ENCODE measurements around the gene CMTM1.
"Not testable (repeated sequence)": the region's sequence is repeated elsewhere in the genome, so short reads cannot be mapped to it uniquely, and the experiment has no call there.

Gene CMTM1

DNA sequence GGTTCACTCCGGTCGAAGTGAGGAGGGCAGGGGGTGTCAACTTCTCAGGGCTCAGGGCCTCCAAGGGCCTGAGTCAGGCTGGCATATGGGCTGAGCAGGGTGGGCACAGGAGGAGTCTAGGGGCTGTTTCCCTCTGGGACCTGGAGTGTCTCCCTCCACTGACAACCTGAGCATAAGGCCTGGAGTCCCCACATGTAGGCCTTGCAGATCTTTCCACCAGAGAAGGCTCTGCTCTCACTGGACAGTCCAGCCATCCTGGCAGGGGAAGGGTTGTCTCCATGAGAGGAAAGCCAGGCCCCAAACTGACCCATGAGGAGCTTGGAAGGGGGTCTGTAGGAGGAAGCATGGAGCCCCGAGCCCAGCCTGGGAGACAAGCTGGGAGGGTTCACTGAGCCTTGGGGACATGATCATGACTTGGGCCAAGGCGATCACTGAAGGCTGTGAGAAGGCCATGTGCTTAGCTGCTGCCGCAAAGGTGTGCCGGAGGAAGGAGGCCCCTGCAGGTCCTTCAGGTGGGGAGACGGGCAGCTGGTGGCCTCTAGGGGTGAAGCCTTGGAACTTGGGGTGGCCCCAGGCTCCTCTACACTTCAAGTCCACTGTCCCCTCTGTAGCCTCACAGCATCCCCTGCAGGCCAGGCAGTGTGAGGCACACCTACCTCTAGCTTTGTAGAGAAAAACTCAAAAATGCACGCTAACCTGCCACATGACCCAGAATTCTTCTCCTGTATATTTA, 22.9 kb downstream of the CMTM1 start:
- in situ Hi-C loops (cut with MboI; ENCODE audit: low sequenced_read_pairs) = loop anchor here (5.0 kb wide), 1 partner anchor 182 kb away; no protein-coding TSS in a partner anchor

DNA sequence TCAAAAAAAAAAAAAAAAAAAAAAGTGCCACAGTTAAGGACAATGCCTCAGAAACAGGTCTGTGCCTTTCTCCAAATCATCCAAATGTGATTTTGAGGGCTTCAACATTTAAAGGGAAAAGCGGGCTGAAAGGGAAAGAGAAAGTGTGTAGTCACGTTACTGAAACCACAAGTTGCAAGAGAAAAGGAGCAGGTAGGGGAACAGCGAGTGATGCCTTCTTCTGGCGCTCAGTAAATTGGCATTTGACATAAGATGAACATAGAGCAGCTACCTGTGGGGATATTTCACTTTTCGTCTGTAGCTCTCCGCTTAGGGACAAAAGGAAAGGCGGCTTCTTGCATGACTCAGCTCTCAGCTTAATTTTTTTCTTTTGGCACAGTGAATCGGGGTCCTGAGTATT, 24.1 kb downstream of the CMTM1 start:
- in situ Hi-C loops (cut with MboI; ENCODE audit: low sequenced_read_pairs) = no loop called here

DNA sequence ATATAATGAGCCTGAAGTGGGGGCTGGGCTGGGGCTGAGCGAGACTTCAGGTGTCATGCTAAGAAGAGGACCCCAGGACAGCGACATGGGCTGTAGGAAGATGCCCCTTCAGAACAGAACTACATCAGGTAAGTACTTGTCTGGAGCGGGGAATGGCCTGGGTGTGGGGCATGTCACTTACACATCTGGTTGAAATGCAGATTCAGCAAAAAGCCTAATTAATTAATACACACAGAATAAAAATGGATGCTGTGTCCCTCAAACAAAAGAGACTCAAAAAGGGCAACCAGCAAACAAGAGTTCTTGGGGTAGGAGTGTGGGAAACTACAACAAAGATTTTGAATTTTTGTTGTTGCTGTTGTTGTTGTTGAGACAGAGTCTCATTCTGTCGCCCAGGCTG, 24.8 kb downstream of the CMTM1 start:
- in situ Hi-C loops (cut with MboI; ENCODE audit: low sequenced_read_pairs) = no loop called here

GRCh38 chr16:66592241-66592640, 26.0 kb downstream of the CMTM1 start:
- in situ Hi-C loops (cut with MboI; ENCODE audit: low sequenced_read_pairs) = no loop called here

DNA sequence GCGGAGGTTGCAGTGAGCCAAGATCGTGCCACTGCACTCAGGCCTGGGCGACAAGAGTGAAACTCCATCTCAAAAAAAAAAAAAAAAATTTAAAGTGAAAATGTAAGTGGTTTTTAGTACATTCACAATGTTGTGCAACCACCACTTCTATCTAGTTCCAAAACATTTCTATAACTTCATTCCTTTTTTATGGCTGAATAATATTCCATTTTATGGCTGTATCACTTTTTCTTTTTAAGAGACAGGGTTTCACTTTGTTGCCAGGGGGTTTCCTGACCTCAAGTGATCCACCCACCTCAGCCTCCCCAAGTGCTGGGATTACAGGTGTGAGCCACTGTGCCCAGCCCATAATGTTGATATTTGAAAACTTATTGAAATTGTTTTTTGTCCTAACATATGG, 26.6 kb downstream of the CMTM1 start:
- in situ Hi-C loops (cut with MboI; ENCODE audit: low sequenced_read_pairs) = no loop called here

DNA sequence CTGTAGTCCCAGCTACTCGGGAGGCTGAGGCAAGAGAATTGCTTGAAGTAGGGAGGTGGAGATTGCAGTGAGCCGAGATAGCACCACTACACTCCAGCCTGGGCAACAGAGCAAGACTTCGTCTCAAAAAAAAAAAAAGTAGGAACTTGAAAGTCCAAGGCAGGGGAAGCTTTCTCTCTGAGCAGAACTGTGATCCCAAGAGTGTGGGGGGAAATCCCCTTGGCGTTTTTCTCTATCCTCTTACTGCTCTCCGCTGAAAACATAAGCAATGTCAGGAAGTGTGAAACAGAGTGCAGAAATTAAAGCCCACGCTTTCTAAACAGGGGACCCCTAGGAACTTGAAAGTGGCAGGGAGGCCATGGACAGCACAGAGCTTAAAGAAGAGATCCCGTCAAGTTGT, 28.5 kb downstream of the CMTM1 start:
- in situ Hi-C loops (cut with MboI; ENCODE audit: low sequenced_read_pairs) = no loop called here

- in situ Hi-C loops (cut with MboI; ENCODE audit: low sequenced_read_pairs) = not testable (repeated sequence)
These were observed 30.3 kb downstream of the CMTM1 start for GRCh38 chr16:66596559-66596958.

GRCh38 chr16:66596986-66597848, 31.0 kb downstream of the CMTM1 start:
- in situ Hi-C loops (cut with MboI; ENCODE audit: low sequenced_read_pairs) = no loop called here

GRCh38 chr16:66598111-66598510, 31.9 kb downstream of the CMTM1 start:
- in situ Hi-C loops (cut with MboI; ENCODE audit: low sequenced_read_pairs) = no loop called here

- in situ Hi-C loops (cut with MboI; ENCODE audit: low sequenced_read_pairs) = no loop called here
These were observed 33.5 kb downstream of the CMTM1 start for GRCh38 chr16:66599726-66600125.

DNA sequence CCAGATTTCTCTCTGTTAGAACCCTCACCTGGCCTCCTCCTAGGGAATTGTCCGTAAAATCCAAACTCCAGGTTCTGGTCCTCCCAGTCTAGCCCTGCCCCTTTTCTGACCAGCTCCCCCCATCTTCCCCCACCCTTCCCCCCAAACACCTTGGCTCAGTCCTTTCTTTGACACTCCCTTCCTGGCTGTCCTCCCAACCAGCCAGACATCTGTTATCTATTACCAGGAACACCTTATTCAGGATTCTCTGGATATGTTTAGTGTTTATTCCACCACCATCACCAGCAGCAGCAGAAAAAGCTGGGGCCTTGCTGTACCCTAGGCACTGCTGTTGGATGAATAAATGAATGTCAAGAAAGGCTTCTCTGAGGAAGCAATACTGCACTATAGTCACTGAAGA, 34.2 kb downstream of the CMTM1 start:
- in situ Hi-C loops (cut with MboI; ENCODE audit: low sequenced_read_pairs) = no loop called here

DNA sequence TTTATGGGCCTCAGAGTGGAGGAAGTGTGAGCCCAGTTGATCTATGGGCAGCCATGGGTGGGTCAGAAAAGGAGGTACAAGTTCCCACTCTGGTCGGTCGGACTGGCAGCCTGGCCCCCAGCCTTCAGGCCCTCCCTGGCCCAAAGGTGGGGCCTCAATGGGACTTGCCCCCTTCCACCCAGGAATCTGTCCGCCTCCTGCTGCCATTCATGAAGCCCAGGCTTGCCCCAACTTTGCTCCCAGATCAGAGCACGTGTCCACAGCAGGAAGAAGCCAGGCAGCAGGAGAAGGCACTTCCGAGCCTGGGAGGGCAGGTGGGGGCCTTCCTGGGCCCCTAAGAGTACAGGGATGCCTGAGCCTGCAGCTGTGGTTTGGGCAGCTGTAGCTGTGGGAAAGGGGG, 35.2 kb downstream of the CMTM1 start:
- in situ Hi-C loops (cut with MboI; ENCODE audit: low sequenced_read_pairs) = no loop called here

DNA sequence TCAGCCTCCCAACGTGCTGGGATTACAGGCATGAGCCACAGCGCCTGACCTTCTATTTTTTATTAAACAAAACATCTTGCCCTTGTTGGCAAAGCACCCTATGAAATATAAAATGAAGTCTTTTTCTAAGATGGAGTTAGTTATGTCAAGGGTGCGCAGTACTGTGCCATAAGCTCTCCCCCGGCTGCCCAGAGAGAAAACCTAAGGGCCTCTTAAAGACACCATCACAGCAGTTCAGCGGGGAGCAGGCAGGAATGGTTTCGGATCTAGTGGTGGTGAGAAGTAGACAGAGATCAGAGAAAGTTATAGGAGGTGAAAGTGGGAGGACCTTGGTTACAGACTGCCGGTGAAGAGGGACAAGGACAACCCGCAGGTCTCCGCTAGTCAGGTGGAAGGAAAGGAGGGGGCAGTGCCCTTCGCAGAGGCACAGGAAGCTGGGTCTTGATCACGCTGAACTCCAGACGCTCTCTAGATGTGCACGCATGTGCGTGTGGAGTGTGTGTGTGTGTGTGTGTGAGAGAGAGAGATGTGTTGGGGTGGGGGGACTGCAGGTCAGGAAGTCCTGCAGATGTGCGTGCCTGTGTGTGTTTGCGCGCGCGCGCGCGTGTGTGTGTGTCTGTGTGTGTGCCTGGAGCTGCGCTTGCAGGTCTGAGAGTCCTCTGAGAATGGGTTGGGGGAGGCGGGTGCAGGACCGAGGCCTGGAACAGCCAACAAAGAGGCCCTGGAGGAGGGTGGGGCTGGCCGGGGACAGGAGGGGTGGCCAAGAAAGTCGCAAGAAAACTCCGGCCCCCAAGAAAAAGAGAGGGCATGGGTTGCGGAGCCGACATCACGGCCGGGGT, 37.5 kb downstream of the CMTM1 start:
- in situ Hi-C loops (cut with MboI; ENCODE audit: low sequenced_read_pairs) = no loop called here

DNA sequence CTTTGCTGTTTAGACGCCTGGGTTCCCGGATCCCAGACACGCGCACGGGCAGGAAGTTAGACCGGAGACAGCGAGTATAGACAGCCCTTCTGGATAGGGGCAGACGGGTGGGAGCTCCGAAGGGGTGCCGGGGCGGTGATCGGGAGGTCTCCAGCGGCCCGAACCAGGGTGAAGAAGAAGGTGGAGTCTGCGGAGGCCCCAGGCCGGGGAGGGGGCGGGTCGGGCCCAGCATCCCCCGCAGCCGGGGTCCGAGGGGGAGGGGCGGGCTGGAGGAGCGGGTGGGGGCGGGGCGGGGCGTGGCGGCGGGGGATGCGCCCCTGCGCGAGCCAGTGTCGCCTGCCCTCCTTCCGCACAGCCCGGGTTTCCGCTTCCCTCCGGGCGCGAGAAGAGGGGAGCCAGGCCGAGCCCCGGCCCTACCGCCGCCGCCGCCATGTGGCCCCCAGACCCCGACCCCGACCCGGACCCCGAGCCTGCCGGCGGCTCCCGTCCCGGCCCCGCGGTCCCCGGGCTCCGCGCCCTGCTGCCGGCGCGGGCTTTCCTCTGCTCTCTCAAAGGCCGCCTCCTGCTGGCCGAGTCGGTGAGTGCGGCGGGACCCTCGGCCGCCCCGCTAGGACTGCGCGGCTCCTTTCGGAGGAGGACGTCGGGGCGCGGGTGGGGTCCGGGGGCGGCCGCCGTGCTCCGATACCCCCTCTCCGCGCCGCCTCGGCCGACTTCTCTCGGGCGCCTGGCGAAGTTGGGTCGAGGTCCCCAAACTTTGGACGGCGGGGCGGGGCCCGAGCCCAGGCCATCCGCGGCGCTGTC, 38.3 kb downstream of the CMTM1 start, which contains the start of gene CMTM3:
Gene CMTM3 (plus strand): TSS at position 329 of the 801 bp plus-strand sequence. CDS start 102 bp downstream, at position 431.
- in situ Hi-C loops (cut with MboI; ENCODE audit: low sequenced_read_pairs) = no loop called here

- in situ Hi-C loops (cut with MboI; ENCODE audit: low sequenced_read_pairs) = no loop called here
These were observed 39.1 kb downstream of the CMTM1 start for GRCh38 chr16:66605177-66605978.

DNA sequence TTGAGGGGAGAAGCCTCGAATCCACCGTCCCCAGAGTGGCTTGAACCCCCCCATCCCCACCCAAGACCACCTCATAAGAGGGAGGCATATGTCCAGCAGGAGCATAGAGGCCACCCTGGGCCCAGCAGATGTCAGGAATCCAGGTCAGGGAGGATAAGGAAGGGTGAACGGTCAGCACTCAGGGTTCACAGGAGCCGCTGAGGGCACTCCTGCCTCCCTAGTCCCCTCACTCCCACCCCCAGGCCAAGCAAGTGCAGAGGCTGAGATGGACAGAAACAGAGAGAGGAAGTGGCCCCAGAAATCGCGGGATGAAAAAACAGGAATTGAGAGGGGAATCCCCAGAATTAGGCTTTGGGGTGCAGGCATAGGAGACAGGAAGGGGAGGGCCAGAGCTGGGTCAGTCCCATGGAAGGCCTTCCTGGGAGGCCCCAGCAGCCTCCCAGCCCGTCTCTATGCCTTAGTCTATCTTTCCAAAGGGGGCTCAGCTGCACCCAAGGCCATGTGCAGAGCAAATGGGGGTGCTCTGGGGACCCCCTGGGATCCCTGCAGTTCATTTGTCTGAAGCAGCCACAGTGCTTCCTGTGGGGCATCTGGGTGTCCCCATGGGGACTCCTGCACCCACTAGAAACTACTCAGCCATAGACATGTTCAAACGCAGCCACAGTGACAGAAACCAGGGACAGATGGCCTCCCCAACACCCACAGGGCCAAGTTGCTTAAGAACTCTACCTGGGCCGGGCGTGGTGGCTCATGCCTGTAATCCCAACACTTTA, 39.9 kb downstream of the CMTM1 start:
- in situ Hi-C loops (cut with MboI; ENCODE audit: low sequenced_read_pairs) = no loop called here

DNA sequence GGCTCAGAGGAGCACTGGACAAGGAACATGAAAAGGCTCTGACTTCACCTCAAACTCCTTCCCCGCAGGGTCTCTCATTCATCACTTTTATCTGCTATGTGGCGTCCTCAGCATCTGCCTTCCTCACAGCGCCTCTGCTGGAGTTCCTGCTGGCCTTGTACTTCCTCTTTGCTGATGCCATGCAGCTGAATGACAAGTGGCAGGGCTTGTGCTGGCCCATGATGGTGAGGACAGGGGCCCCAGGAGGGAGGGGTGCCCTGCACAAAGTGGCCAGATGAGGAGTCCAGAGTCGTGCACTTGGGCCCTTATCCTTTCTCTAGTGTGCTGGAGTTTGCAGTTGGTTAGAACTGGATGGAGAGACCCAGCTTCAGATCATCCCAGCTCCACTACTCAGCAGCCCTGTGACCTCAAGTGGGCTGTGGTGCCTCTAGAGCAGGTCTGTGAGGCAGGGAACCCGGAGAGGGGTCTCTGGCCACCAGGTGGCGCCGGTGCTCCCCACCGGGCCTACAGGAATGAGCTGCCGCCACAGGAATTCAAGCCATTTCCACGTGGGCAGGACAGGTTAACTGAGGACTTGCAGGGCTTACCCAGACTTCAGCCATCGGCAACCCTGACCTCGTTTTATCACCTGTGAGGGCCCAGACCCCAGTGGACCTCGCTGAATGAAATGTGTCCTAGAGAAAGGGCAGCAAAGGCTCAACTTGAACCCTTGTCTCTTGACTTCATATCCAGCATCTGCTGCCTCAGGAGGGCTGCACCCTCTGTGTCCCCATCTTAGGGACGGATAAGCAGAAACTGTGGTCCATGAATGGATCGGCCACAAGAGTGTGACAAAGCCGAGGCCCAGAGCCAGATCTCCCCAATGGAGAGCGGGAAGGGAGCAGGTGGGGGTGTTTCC, 42.3 kb downstream of the CMTM1 start:
- in situ Hi-C loops (cut with MboI; ENCODE audit: low sequenced_read_pairs) = no loop called here

- in situ Hi-C loops (cut with MboI; ENCODE audit: low sequenced_read_pairs) = no loop called here
These were observed 42.9 kb downstream of the CMTM1 start for GRCh38 chr16:66609139-66609510.
